Measurements from ENCODE around the gene P4HB. TPM values are rescaled to one million over a fixed set of nuclear protein-coding genes. Genes with fewer than 3 reads are reported as not detected.

The P4HB gene
- total RNA-seq, 1 donor from 2014 or later = 267 TPM

DNA sequence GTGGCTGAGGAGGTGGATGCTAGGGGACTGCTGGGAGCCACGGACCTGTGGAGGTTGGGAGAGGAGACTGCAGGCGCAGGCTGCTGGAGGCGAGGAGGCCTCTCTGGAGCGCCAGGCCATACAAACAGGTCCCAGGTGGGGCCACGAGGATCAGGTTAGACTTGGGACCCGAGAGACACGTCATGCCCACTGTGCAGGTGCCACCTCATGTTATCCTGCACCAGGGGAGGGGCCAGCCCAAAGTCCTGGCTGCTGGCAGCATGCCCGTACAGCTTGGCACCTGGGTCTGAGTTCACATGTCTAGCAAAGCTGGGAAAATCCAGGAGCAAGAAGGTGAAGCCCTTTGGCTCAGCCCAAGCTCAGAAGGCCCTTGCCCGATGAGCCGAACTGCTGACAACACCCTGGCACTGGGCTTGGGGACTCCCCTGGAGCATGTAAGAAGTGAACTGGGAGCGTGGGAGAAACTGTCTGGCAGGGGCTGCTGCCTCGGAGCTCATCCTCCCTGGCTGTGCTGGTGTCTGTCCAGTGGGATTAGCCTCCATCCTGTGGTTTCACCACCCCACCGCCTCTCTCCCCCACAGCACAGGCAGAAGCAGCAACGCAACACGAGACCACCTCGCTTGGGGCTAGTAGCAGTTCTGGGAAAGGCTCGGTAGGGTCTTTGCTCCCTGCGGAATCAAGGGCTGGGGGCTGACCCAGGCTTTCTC is 5.6 kb upstream of the P4HB start:
- TF ChIP-seq, protein P1, sequence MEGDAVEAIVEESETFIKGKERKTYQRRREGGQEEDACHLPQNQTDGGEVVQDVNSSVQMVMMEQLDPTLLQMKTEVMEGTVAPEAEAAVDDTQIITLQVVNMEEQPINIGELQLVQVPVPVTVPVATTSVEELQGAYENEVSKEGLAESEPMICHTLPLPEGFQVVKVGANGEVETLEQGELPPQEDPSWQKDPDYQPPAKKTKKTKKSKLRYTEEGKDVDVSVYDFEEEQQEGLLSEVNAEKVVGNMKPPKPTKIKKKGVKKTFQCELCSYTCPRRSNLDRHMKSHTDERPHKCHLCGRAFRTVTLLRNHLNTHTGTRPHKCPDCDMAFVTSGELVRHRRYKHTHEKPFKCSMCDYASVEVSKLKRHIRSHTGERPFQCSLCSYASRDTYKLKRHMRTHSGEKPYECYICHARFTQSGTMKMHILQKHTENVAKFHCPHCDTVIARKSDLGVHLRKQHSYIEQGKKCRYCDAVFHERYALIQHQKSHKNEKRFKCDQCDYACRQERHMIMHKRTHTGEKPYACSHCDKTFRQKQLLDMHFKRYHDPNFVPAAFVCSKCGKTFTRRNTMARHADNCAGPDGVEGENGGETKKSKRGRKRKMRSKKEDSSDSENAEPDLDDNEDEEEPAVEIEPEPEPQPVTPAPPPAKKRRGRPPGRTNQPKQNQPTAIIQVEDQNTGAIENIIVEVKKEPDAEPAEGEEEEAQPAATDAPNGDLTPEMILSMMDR (IDR thresholded peaks at IDR 0.05; ENCODE audit: borderline replicate concordance) = no peak
- peaks cover 85% of the 10 kb centered on the region for H3K4me1 ChIP-seq
- no peak overlapping the region for H3K4me3 ChIP-seq
- no peaks in the 10 kb centered on the region for H3K27me3 ChIP-seq (ENCODE audit: low read depth)
- H3K27ac ChIP-seq (replicated peaks) = peak overlapping the region; percentile 99
- intact Hi-C loops (cut with micrococcal nuclease) = no loop called here
- no peak for DNase-seq
- H3K36me3 ChIP-seq = peaks cover 31% of the 10 kb centered on the region
- no peaks in the 10 kb centered on the region for H3K9me3 ChIP-seq (replicated peaks)

DNA sequence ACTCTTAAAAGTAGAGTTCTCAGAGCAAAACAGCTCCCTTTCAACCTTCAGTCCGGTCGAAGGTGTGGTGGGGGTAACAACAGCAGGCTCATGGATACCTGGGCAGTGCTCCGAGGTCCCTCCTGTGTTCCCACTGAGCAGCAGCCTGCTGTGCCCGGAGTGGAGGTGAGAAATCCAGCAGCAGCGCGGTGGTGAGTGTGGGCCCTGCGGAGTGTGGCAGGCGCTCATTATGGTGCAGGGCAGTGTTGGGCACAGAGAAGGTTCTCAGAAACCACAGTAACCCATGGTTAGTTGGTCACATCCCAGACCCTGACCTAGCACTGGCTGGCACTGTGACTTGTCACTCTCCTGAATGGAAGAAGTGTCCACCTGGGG is 5.0 kb upstream of the P4HB start:
- TF ChIP-seq, protein P1 (IDR thresholded peaks at IDR 0.05; ENCODE audit: borderline replicate concordance) = no peak
- H3K4me3 ChIP-seq = no peak overlapping the region
- peaks cover 31% of the 10 kb centered on the region for H3K36me3 ChIP-seq
- no peaks in the 10 kb centered on the region for H3K9me3 ChIP-seq (replicated peaks)
- intact Hi-C loops (cut with micrococcal nuclease) = no loop called here
- no peaks in the 10 kb centered on the region for H3K27me3 ChIP-seq (ENCODE audit: low read depth)
- H3K27ac ChIP-seq (replicated peaks) = peak overlapping the region; percentile 99
- DNase-seq = no peak
- H3K4me1 ChIP-seq = peaks cover 81% of the 10 kb centered on the region

DNA sequence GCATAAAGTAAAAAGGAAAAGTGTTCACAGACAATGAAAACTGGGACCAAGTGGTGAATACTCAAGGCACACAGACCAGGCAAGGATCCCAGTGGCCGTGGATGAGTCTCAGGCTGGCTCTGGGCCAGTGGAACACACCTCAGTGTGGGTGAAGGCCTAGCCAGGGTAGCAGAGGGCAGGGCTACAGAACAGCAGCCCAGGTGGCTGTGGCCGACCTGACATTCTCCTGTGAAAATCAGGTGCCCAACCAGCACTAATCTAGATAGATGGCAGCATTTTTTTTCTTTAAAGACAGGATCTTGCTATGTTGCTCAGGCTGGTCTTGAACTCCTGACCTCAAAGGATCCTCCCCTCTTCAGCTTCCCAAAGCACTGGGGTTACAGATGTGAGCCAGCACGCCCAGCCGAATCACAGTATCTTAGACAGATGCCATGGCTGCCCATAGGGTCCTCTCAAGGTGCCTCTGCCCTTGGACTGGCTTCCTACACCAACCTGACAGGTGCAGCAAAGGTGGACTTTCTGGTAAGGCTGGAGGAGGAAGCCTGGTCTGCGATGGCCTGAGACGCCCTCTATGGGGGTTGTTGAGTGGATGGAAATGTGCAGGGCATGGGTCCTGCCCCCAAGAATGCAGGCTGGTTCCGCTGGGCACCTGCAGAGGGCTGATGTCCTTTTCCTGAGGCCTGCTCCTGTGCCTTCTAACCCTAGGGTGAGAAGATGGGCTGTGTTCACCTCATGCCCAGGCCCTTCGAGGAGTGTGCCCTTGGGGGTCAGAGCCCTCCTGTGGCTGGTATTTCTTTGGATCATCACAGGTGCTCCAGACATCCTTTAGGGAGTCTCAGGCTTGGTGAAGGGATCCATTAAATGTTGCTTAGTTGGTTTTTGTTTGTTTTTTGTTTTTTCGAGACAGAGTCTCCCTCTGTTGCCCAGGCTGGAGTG is 3.8 kb upstream of the P4HB start:
- intact Hi-C loops (cut with micrococcal nuclease) = no loop called here
- no peaks in the 10 kb centered on the region for H3K9me3 ChIP-seq (replicated peaks)
- TF ChIP-seq, protein P1 (IDR thresholded peaks at IDR 0.05; ENCODE audit: borderline replicate concordance) = no peak
- H3K4me3 ChIP-seq = no peak overlapping the region
- peaks cover 22% of the 10 kb centered on the region for H3K36me3 ChIP-seq
- peaks cover 80% of the 10 kb centered on the region for H3K4me1 ChIP-seq
- no peak for DNase-seq
- peak overlapping the region; percentile 34 for H3K27ac ChIP-seq (replicated peaks)
- no peaks in the 10 kb centered on the region for H3K27me3 ChIP-seq (ENCODE audit: low read depth)

DNA sequence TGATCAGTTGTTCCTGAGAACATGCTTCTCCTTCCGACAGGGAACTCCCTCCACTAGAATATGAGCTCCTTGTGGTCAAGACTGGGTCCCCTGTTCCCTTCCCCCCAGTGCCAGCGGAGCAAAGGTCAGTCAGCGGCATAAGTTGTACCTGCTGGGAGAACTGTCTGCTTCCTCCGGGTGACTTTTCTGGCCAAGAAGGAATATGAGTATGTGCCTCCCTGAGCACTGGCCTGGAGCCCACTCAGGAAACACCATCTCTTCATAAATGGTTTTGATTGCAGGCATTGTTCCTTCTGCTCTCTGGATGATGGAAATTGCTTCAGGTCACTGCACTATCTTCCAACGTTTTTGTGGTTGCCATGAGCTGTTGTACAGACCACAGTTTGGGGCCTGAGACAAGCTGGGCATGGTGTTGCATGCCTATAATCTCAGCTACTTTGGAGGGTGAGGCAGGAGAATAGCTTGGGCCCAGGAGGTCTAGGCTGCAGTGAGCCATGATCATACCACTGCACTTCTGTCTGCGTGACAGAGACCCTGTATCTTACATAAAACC is 2.9 kb upstream of the P4HB start:
- intact Hi-C loops (cut with micrococcal nuclease) = no loop called here
- Histone ChIP-seq H3K9me3 (replicated peaks) (no peaks in the 10 kb centered on the region), H3K36me3 (peaks cover 22% of the 10 kb centered on the region), H3K27me3 (ENCODE audit: low read depth) (no peaks in the 10 kb centered on the region), H3K4me1 (peaks cover 80% of the 10 kb centered on the region), H3K4me3 (no peak overlapping the region), H3K27ac (replicated peaks) (peak overlapping the region; percentile 97)
- TF ChIP-seq, protein P1 (IDR thresholded peaks at IDR 0.05; ENCODE audit: borderline replicate concordance) = no peak
- no peak for DNase-seq

DNA sequence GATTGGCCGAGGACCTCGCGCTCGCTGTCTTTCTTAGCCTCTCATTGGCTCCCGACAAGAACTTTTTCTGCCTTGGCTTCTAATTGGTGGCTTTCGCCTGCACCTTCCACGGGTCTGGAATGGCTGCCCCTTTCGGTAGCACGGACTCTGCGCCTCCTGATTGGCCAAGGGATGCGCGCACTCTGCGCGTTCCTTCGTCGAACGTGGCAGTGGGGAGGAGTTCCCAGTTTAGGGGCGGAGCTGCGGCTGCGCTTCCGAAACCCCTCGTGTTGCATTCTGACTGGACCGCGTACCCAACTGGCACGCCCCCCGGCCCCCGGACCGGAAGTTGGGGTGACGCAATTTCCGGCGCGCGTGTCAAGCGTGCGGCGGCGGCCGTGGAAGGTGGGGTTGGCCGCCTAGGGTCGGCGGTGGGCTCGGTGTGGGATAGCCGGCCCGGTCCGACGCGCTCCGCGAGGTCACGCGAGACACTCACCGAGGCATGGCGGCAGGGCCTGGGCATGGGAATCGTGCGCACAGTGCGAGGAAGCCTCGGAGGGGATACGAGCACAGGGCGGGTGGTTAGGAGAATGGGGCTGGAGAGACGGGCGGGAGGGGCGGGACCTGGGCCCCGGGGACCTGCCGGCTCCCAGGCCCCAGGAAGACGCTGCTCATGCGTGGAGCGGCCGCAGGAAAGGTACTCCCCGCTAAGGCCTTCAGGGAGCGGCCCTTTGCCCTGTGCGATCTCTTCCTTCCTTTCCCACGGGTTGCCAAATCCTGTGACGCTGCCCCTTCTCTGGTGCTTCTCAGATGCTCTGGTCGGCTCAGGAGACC is 627 bp upstream of the P4HB start:
- intact Hi-C loops (cut with micrococcal nuclease) = no loop called here
- Histone ChIP-seq H3K4me3 (peak overlapping the region; percentile 81), H3K4me1 (peaks cover 77% of the 10 kb centered on the region), H3K9me3 (replicated peaks) (no peaks in the 10 kb centered on the region), H3K27ac (replicated peaks) (peak overlapping the region; percentile 97), H3K27me3 (ENCODE audit: low read depth) (no peaks in the 10 kb centered on the region), H3K36me3 (peaks cover 35% of the 10 kb centered on the region)
- TF ChIP-seq, protein P1 (IDR thresholded peaks at IDR 0.05; ENCODE audit: borderline replicate concordance) = peak; percentile 50
- DNase-seq = peak; percentile 99

All from left ventricle myocardium inferior (tissue), 1 donor.